ENCODE data around the gene FAM3B.
"Not testable (repeated sequence)": the region's sequence is repeated elsewhere in the genome, so short reads cannot be mapped to it uniquely, and the experiment has no call there.

FAM3B gene, protein sequence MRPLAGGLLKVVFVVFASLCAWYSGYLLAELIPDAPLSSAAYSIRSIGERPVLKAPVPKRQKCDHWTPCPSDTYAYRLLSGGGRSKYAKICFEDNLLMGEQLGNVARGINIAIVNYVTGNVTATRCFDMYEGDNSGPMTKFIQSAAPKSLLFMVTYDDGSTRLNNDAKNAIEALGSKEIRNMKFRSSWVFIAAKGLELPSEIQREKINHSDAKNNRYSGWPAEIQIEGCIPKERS

GRCh38 chr21:41316200-41317062 is at the start of gene FAM3B:
Gene FAM3B, plus strand, starts transcription at chr21:41316801. Its CDS starts 79 bp downstream, at chr21:41316880.
- in situ Hi-C loops (cut with MboI; ENCODE audit: low pct_unique_long_range_greater_than_20kb, low sequenced_read_pairs) = no loop called here
- DNase-seq = no peak

DNA sequence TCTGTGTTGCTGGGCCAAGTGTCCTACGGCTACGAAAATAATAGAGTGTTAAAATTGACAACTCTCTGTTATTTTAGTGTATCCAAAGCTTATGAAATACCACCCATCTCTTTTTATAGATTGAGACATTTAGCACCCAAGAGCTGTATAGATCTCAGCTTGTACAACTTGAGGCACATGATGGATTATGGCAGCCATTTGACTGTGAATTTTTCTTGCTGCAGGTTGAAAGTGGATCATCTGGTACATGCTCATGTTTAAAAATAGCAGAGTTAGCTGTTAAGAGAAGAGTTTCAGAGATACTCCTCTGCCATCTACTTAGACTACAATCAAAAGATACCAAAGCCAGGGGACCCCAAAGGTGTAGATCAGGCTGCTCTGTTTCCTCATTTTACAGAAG is 49.3 kb upstream of the FAM3B start:
- no peak for DNase-seq
- in situ Hi-C loops (cut with MboI; ENCODE audit: low pct_unique_long_range_greater_than_20kb, low sequenced_read_pairs) = no loop called here

DNA sequence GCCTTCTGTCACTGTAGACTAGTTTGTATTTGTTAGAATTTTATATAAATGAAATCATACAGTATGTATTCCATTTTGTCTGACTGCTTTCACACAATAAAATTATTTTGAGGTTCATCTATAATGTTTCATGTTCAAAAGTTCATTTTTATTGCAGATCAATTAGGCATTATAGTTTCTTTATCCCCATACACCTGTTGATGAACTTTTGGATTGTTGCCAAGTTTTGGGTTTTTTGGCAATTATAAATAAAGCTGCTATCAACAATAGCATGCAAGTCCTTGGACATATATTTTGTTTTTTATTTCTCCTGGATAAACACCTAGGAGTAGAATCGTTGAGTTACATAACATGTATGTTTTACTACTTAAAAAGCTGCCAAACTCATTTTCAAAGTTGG is 47.1 kb upstream of the FAM3B start:
- no peak for DNase-seq
- in situ Hi-C loops (cut with MboI; ENCODE audit: low pct_unique_long_range_greater_than_20kb, low sequenced_read_pairs) = no loop called here

DNA sequence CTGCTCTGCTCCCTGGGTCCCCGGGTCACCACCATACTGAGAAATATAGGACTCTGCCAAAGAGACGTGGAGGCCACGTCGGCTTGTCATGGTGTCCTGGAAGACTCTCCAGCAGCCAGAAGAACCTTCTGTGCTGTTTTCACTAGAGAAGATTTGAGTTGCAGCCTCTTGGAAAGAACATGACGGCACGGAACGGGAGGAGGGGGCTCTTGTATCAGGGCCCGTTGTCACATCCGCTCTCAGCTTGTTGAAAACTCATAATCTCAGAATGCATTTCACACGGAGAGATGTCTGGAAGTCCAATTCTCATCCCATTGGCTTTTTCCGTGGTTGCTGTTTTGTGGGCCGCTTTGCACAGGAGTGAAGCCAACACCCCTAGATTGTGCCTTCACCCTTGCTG is 39.4 kb upstream of the FAM3B start:
- DNase-seq = no peak
- in situ Hi-C loops (cut with MboI; ENCODE audit: low pct_unique_long_range_greater_than_20kb, low sequenced_read_pairs) = no loop called here

DNA sequence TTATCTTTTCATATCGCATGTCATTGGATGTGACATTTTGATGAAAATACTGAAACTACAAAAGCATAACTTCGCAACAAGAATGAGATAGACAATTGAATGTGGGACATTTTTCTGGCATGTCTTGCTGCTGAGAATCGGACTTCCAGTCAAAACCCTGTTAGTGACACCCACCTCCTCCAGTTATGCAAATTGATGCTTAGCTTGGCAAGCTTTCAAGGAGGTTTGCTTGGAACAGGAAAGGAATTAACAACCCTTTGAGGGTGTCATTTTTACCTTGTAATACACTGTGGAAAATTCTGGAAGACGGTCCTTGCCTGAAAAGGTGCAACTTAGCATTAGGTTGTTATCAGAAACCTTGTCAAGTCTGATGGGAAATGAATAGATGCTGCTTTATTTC is 38.8 kb upstream of the FAM3B start:
- no peak for DNase-seq
- in situ Hi-C loops (cut with MboI; ENCODE audit: low pct_unique_long_range_greater_than_20kb, low sequenced_read_pairs) = no loop called here

DNA sequence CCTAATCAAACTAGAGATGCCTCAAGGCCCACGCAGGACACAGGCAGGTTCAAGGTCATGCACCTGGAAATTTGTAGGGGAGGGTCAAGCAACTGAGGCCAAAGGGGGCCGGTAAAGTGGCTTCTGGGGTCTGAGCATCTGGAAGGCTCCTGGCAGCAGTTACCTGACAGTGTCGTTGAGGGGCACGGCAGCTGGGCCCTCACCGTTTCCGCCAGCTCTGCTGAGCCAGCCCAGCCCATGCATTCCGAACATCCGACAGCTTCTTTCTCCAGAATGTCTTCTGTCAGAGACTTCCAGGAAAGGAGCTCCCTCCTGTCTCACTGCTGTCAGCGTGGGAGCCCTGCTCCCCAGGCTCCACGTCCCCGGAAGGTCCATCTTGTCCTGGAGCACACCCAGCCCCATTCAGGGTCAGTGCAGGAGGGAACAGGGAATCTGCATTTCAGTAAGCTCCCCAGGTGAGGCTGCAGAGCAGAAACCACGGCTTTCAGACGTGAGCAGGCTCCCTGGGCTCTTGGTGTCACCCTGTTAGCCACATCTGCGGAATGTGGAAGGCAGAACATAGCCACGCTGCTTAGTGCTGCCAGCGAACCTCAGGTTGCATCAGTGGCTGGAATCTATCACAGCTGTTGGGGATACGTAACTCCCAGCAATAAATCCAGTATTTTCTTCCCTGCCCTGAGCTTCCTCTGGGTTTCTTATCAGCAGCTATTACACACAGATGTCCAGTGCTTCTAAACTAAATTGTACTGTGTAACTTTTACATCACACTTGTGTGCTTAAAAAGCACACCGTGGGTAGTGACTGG is 36.3 kb upstream of the FAM3B start:
- in situ Hi-C loops (cut with MboI; ENCODE audit: low pct_unique_long_range_greater_than_20kb, low sequenced_read_pairs) = no loop called here
- DNase-seq = no peak

GRCh38 chr21:41282412-41282811 is 34.2 kb upstream of the FAM3B start:
- DNase-seq = no peak
- in situ Hi-C loops (cut with MboI; ENCODE audit: low pct_unique_long_range_greater_than_20kb, low sequenced_read_pairs) = no loop called here

DNA sequence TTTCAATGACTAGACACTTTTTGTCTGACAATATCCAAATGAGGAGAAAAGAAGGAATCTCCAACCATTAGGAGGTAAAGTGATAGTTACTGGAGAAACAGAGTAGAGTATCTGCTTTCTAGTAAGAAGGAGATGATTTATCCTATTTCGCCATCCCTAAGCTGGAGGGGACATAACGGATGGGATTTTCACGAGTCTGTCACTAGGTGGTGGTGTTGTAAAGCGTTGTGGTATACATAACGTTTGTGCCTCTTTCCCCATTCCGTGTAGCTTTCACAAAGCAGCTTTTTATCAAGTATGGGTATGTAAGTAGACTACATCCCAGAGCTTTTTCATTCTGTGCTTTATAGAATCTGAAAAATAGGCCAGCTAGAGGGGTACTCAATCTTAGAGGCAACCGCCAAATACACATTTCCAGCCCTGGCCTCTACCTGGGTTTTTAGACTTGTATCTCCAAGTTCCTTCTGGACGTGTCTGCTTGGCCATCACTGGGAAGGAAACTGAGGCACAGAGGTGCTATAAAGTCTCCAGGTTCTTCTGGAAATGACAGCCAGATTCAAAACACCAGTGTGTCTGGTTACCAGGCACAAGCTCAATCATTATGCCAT is 33.3 kb upstream of the FAM3B start:
- DNase-seq = peak; percentile 65
- in situ Hi-C loops (cut with MboI; ENCODE audit: low pct_unique_long_range_greater_than_20kb, low sequenced_read_pairs) = no loop called here

DNA sequence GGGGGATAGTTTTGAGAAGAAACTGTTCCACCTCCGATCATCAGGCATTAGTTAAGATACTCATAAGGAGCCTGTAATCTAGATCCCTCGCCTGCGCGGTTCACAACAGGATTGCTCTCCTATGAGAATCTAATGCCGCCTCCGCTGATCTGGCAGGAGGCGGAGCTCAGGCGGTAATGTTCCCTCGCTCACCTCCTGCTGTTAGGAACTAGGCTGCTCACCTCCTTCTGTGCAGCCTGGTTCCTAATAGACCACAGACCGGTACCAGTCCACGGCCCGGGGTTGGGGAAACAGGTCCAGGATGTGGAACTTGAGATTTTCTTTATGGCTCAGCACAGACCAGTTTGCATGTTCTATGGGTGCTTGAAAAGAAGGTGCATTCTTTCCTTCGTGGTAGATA is 27.2 kb upstream of the FAM3B start:
- in situ Hi-C loops (cut with MboI; ENCODE audit: low pct_unique_long_range_greater_than_20kb, low sequenced_read_pairs) = no loop called here
- no peak for DNase-seq

- in situ Hi-C loops (cut with MboI; ENCODE audit: low pct_unique_long_range_greater_than_20kb, low sequenced_read_pairs) = no loop called here
Measured at GRCh38 chr21:41290106-41290799, 26.3 kb upstream of the FAM3B start.

DNA sequence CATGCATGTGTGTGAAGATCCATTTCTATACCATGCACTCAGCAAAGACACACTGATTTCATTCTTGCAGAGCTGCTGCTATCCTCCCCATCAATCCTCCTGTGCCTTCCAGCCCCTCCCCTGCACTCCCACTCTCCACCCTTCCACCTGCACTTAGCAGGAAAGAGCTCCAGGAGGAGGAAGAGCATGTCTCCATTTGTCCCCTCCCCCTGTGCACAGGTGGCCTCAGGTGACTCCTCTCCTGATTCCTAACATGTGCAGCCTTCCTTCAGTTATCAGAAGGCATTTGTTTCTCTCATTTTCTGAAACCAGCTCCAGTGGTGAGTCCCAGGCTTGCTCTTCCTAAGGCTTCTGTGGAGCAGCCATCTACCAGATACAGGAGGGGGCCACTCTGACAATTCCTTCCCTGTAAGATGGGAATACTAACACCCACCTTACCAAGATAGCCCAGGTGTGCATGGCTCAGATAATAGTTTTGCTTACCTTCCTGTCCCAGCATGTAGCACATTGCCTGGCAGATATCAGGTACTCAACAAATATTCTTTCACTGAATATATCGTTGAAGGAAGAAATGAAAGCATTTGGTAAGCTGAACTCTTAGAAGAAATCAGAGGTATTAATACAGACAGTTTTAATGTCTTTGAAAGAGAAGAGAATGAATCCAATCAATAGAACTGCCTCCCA is 21.9 kb upstream of the FAM3B start:
- in situ Hi-C loops (cut with MboI; ENCODE audit: low pct_unique_long_range_greater_than_20kb, low sequenced_read_pairs) = no loop called here
- no peak for DNase-seq

More at GRCh38 chr21:41290106-41290799, 26.3 kb upstream of the FAM3B start:
- no peak for DNase-seq

GRCh38 chr21:41295721-41296254 is 20.8 kb upstream of the FAM3B start:
- in situ Hi-C loops (cut with MboI; ENCODE audit: low pct_unique_long_range_greater_than_20kb, low sequenced_read_pairs) = no loop called here
- DNase-seq = no peak

DNA sequence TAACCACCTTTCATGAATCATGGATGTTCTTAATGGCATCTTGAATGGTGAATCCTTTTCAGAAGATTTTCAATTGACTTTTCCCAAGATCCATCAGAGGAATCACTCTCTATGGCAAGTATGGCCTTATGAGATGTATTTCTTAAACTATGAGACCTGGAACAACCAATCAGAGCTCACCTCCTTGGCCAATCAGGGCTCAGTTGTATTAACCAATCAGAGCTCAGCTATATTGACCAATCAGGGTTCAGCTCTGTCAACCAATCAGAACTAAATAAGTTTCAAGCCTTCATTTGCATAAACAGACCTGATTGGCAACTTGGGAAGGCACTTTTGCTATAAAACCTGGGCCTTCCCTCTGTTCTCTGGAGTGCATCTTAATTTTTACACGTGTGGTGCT is 13.6 kb upstream of the FAM3B start:
- DNase-seq = no peak
- in situ Hi-C loops (cut with MboI; ENCODE audit: low pct_unique_long_range_greater_than_20kb, low sequenced_read_pairs) = no loop called here

DNA sequence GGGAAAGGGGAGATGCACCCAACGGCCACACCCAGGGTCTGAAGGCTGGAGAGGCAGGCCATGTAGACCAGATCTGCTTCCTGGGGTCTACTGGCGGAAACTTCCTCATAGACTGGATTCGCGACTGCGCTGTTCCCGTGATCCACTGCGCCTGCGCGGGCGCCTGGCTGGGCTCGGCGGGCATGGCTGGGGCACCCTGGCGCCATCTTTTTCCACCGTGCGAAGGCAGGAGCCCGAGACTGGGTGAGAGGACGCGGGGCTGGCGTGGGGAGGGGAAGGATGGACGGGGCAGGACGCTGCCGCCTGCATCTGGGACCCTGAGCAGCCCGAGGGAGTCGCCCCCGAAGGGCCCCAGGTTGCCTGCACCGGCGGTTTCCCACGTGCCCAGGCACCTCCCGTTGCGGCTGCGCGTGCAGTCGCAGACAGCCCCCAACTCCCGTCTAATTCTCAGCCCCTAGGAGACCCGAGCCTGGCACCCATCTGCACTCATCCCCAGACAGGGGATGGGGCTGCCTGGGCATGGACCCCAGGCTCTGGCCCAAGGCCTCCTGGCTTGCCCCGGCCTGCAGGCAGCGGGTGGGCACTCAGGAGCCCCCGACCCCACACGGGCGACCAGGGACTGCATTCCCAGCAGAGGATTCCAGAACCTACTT is 12.4 kb upstream of the FAM3B start:
- no peak for DNase-seq
- in situ Hi-C loops (cut with MboI; ENCODE audit: low pct_unique_long_range_greater_than_20kb, low sequenced_read_pairs) = no loop called here

GRCh38 chr21:41307219-41307618 is 9.4 kb upstream of the FAM3B start:
- in situ Hi-C loops (cut with MboI; ENCODE audit: low pct_unique_long_range_greater_than_20kb, low sequenced_read_pairs) = no loop called here

DNA sequence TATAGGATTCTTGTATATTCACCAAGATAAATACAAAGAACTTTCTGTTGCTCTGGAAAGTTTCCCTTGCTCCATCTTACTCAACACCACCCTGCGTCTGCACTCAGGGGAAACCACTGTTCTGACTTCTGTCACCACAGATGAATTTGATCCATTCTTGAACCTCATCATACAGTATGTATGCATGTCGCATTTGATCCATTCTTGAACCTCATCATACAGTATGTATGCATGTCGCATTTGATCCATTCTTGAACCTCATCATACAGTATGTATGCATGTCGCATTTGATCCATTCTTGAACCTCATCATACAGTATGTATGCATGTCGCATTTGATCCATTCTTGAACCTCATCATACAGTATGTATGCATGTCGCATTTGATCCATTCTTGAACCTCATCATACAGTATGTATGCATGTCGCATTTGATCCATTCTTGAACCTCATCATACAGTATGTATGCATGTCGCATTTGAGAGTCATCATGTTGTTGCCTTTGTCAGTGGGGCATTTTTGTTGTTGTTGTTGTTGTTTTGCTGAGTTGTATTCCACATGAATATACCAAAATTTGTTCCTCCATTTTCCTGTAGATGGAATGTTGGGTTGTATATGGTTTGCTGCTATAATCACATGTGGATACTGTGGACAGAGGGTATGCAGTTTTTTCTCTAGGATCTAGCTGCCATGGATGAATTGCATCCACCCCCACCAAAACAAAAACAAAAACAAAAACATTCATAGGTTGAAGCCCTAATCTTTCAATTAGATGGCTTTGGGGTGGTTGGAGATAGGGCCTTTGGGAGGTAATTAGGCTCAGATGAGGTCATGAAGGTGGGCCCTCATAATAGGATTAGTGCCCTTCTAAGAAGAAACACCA is 3.1 kb upstream of the FAM3B start:
- DNase-seq; in situ Hi-C loops (cut with MboI; ENCODE audit: low pct_unique_long_range_greater_than_20kb, low sequenced_read_pairs): not testable (repeated sequence)

More at GRCh38 chr21:41307219-41307618, 9.4 kb upstream of the FAM3B start:
- no peak for DNase-seq

- in situ Hi-C loops (cut with MboI; ENCODE audit: low pct_unique_long_range_greater_than_20kb, low sequenced_read_pairs) = no loop called here
- no peak for DNase-seq
Measured at GRCh38 chr21:41315726-41316125, 875 bp upstream of the FAM3B start.
